DMS53 (cell line): ENCODE measurements around the gene ADGRL4.
A peak's percentile ranks its signal among the peaks of the same experiment; 100 is the strongest.
"Not testable (repeated sequence)": the region's sequence is repeated elsewhere in the genome, so short reads cannot be mapped to it uniquely, and the experiment has no call there.

Source experiments
- DNase-seq: peaks from one replicate; lab custom pipeline; 2025; lab: John Stamatoyannopoulos, UW

The ADGRL4 gene

GRCh38 chr1:78918157-78918556 lies 88.4 kb downstream of the ADGRL4 start:
- DNase-seq, result no peak

- DNase-seq, result no peak
Observed at GRCh38 chr1:78916986-78917385, 89.5 kb downstream of the ADGRL4 start.

GRCh38 chr1:78913950-78914349 lies 92.6 kb downstream of the ADGRL4 start:
- DNase-seq, result no peak

GRCh38 chr1:78911956-78912880 lies 94.3 kb downstream of the ADGRL4 start:
- DNase-seq, result no peak

- no peak for DNase-seq
Observed at GRCh38 chr1:78902641-78903040, 103.9 kb downstream of the ADGRL4 start.

- no peak for DNase-seq
Observed at GRCh38 chr1:78894811-78895210, 111.7 kb downstream of the ADGRL4 start.

- no peak for DNase-seq
Observed at GRCh38 chr1:78892260-78892840, 114.2 kb downstream of the ADGRL4 start.

GRCh38 chr1:78887458-78887857 lies 119.1 kb downstream of the ADGRL4 start:
- DNase-seq, result no peak

- DNase-seq, result no peak
Observed at GRCh38 chr1:78884685-78885452, 121.7 kb downstream of the ADGRL4 start.

- no peak for DNase-seq
Observed at GRCh38 chr1:78880223-78880622, 126.3 kb downstream of the ADGRL4 start.

- DNase-seq, result not testable (repeated sequence)
Observed at GRCh38 chr1:78875986-78876385, 130.5 kb downstream of the ADGRL4 start.

GRCh38 chr1:78872801-78873200 lies 133.7 kb downstream of the ADGRL4 start:
- not testable (repeated sequence) for DNase-seq

GRCh38 chr1:78871249-78871648 lies 135.3 kb downstream of the ADGRL4 start:
- DNase-seq, result no peak

GRCh38 chr1:78869136-78869535 lies 137.4 kb downstream of the ADGRL4 start:
- no peak for DNase-seq

- no peak for DNase-seq
Observed at GRCh38 chr1:78864175-78864574, 142.4 kb downstream of the ADGRL4 start.

GRCh38 chr1:78856096-78856495 lies 150.4 kb downstream of the ADGRL4 start:
- no peak for DNase-seq

GRCh38 chr1:78855258-78855657 lies 151.3 kb downstream of the ADGRL4 start:
- DNase-seq, result no peak

- no peak for DNase-seq
Observed at GRCh38 chr1:78854556-78854955, 152.0 kb downstream of the ADGRL4 start.

GRCh38 chr1:78843546-78843945 lies 163.0 kb downstream of the ADGRL4 start:
- no peak for DNase-seq

- no peak for DNase-seq
Observed at GRCh38 chr1:78843111-78843510, 163.4 kb downstream of the ADGRL4 start.

- peak; percentile 28 for DNase-seq
Observed at GRCh38 chr1:78840453-78841271, 165.9 kb downstream of the ADGRL4 start.
